GM21619 (cell line): ENCODE data around the gene KRTAP22-2.

ENCODE experiments used
- ATAC-seq: cut with Tn5 transposase; IDR thresholded peaks from one replicate; pipeline ENCODE4 v1.9.1; 2021; ENCODE audit not compliant: unreplicated experiment

KRTAP22-2 gene

GRCh38 chr21:30590297-30590696 is at the start of gene KRTAP22-2:
KRTAP22-2 (minus strand) TSS chr21:30590397.
- ATAC-seq, result no peak

GRCh38 chr21:30638686-30639085 is 48.5 kb upstream of the KRTAP22-2 start:
- no peak for ATAC-seq

DNA sequence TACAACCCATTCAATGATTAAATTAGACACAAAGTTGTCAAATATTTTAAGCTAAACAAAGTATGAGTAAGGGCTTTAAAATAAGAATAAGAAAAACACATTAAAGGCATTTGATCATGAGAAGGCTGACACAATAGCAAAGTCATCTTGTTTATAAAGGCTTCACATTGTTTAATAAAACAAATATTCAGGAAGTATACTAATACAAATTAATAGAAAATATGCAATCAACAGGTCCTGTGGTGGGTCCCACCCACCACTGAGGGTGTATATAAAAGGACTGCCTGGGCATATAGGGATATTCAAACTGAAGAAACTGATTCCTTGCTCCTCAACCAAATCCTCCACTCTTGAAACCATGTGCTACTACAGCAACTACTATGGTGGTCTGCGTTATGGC is 44.7 kb upstream of the KRTAP22-2 start, which contains the start of gene KRTAP20-2:
Gene KRTAP20-2, plus strand, starts transcription at position 301 of the 400 bp plus-strand sequence. Its CDS starts 58 bp downstream, at position 359.
- ATAC-seq, result no peak

DNA sequence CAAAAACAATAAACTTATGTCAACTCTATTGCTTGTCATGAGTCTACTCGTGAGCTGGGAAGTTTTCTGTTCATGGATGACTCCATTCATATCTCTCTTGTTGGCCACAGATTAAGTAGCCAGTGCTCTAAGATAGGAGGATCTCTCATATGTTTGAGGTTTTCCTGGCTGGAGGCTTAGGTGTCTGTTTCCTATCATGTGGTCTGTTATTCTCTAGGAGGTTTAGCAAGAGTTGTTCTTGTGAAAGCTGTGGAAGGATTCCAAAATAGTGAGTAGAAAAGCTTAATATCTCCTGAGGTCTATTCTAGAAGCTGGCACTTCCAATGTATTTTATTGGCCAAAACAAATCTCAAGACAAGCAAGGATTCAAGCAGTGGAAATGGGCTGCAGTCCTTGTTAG is 39.0 kb upstream of the KRTAP22-2 start:
- no peak for ATAC-seq

- no peak for ATAC-seq
Measured at GRCh38 chr21:30628109-30628508, 37.9 kb upstream of the KRTAP22-2 start.

DNA sequence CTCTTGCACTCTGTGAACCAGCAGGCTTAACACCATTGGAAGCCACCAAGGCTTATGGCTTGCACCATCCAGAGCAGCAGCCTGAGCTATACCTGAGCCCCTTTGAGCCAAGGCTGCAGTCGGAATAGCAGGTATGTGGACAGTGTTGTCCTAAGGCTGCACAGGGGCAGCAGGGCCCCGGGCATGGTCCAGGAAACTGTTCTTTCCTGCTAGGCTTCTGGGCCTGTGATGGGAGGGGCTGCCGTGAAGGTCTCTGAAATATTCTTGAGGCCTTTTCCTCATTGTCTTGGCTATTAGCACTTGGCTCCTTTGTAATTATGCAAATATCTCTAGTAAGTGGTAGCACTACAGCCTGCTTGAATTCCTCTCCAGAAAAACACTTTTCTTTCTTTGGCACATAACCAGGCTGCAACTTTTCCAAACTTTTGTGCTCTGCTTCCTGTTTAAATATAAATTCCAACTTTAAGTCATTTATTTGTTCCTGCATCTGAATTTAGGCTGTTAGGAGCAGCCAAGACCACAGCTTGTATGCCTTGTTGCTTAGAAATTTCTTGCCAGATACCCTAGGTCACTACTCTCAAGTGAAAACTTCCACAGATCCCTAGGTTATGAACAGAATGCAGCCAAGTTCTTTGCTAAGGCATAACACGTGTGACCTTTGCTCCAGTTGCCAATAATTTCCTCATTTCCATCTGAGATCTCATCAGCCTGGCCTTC is 35.4 kb upstream of the KRTAP22-2 start:
- ATAC-seq, result no peak

- no peak for ATAC-seq
Measured at GRCh38 chr21:30623362-30623761, 33.2 kb upstream of the KRTAP22-2 start.

DNA sequence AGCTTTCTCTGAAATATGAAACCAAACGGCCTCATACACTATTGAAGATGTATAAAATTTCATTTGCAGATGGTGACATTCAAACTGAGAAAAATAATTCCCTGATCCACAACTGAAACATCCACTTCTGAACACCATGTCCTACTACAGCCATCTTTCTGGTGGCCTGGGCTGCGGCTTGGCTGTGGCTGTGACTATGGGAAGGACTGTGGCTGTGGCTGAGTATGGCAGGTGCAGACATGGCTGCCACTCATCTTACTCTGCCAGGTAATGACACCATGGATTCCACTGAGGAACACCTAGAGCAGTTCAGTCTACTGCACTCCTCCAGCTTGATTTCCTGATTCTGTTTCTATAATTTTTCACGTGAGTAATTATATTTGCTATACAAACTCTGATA is 30.3 kb upstream of the KRTAP22-2 start, which contains the start of gene KRTAP20-4:
Gene KRTAP20-4, plus strand, starts transcription at position 106 of the 400 bp plus-strand sequence.
- no peak for ATAC-seq

GRCh38 chr21:30620080-30620479 is 29.9 kb upstream of the KRTAP22-2 start:
- ATAC-seq, result no peak

GRCh38 chr21:30616125-30616524 is 25.9 kb upstream of the KRTAP22-2 start, which contains the start of gene KRTAP20-1:
KRTAP20-1 (plus strand) TSS chr21:30616425; CDS start chr21:30616455, 30 bp downstream.
- no peak for ATAC-seq

DNA sequence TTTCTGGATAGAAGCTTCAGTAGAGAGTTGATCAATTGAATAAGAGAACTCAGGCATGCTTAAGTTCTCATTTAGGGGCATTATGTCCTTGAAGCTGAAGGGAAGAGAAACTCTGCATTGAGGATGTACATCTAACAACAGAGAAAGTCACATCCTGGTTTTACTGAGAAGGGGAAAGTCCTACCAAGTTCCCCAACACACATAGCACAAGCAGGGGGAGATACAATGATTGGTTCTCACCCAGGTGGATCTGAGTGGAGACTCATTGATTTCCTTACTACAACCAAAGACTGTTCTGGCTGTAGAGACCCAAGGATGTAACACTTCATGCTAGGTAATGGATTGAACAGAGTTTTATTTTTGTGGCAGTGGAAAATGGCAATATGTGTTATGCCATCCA is 25.0 kb upstream of the KRTAP22-2 start:
- ATAC-seq, result no peak

- no peak for ATAC-seq
Measured at GRCh38 chr21:30613836-30614235, 23.6 kb upstream of the KRTAP22-2 start, which contains the start of gene KRTAP6-1. KRTAP6-1 (minus strand) TSS chr21:30613930; CDS start chr21:30613904, 26 bp downstream.

GRCh38 chr21:30612132-30612531 is 21.9 kb upstream of the KRTAP22-2 start:
- no peak for ATAC-seq

DNA sequence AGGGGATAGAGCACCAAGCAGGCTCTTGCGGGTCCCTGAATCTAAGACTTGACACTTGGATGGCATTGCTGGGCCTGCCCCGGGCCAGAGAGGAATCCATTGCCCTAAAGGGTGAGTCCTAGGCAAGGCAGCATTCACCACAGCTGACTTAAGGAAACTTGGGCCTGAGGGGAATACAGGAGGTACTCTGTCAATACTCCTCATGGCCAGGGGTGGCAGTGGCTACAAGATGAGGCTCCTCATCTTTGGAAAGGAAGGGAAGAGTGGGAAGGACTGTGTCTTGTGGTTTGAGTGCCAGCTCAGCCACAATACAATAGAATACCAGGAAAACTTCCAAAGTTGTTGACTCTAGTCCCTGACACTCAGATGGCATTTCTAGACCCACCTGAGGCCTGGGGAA is 15.8 kb upstream of the KRTAP22-2 start:
- no peak for ATAC-seq

GRCh38 chr21:30600787-30601186 is 10.6 kb upstream of the KRTAP22-2 start, which contains the start of gene KRTAP22-1:
KRTAP22-1 (plus strand) TSS chr21:30601087.
- no peak for ATAC-seq

DNA sequence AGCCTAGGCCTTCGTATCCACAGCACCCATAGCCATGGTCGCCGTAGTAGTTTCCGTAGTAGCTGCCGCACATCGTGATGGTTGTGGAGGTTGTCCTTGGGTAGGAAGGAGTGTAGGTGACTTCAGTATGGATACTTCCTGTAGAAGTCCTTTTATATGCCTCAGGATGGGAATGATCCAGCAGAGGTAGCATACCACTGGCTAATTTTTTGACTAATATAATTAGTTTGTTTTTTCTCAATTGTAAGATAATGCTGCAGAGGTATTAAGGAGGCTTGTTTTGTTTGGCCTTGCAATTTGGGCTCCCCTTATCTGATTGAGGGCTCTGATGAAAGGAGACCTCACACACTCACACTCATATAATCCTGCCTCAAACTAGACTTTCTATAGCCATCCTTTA is 8.6 kb upstream of the KRTAP22-2 start, which contains the start of gene KRTAP6-2:
Gene KRTAP6-2, minus strand, starts transcription at position 101 of the 400 bp plus-strand sequence. Its CDS starts 28 bp downstream, at position 73.
- ATAC-seq, result no peak

DNA sequence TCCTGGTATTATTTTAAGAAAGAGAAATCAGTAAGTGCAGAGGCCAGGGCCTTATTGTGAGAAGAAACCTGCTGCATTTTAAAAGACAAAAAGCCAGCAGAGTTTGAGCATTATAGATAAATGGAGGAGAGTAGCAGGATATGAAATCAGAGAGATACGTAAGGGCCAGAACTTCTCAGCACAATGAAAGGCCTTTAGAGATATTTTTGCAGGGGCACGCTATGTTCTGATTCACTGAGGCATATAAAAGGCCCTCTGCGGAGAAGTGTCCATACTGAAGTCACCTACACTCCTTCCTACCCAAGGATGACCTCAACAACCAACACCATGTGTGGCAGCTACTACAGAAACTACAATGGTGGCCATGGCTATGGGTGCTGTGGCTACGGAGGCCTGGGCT is 1.9 kb upstream of the KRTAP22-2 start, which contains the start of gene KRTAP6-3:
Gene KRTAP6-3, plus strand, starts transcription at position 301 of the 400 bp plus-strand sequence. Its CDS starts 6 bp downstream, at position 307.
- ATAC-seq, result no peak

GRCh38 chr21:30582870-30583269 is 7.3 kb downstream of the KRTAP22-2 start:
- ATAC-seq, result no peak

DNA sequence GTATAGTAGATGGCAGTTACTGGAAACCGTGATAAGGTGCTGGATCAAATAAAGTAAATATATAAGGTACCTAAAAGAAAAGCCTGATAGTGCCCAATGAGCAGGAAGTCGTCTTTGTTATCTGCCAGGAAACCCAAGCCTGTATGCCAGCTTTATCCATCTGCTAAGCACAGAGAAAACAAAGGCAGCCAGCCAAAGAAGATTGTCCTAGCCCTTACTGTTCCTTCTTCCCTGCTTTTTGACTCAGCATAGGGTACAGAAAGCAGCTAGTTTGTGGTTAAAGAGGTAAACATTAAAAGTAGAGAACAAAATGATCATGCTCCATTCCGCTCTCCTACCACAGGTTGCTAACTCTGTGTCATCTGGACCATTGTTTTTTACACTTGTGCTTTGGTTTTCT is 10.1 kb downstream of the KRTAP22-2 start:
- ATAC-seq, result no peak

DNA sequence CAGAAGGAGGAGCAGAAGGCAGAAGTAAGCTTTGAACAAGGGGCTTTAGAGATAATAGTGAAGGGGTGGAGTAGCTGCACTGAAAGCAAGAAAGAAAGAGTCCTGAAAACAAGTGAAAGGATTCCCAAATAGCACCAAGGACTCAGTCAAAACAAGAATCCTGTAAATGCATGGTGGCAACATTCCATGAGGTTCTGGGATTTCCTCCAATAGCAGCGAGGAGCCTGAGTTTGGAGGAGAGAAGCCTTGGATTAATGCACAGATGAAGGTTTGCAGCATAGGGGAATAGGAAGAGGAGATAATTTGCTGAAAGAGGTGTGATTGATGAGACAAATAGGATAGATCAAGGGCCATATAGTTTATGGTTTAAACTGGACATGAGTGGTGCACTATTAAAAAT is 10.9 kb downstream of the KRTAP22-2 start:
- no peak for ATAC-seq

DNA sequence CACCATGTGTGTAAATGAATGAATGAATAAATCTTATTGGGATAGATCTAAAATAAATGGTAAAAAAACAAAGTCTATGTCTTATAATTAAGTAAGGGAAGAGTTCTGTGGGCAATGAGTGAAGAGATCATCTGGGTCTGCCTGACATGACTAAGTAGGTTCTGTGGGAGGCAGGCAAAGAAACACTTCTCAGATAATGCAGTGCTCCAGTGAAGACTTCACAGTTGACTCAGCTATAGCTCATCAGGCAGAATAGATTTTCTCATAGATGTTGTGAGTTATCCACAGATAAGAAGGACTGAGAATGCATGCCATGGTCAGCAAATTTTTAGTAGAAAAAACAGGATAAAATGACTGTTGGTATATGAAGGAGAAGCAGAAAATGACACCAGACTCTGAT is 12.4 kb downstream of the KRTAP22-2 start:
- ATAC-seq, result no peak

GRCh38 chr21:30567617-30568016 is 22.6 kb downstream of the KRTAP22-2 start:
- no peak for ATAC-seq
